GM12874 (cell line): ENCODE results near the gene SAMD11.

ENCODE experiments used
- TF ChIP-seq, protein P1 (sequence below): IDR thresholded peaks from 2 replicates; pipeline ENCODE4 v1.5.1; 2011; ENCODE audit warnings: low read depth, mild to moderate bottlenecking, control low read depth, low read length, moderate library complexity; ENCODE audit not compliant: insufficient read depth

Gene SAMD11

DNA sequence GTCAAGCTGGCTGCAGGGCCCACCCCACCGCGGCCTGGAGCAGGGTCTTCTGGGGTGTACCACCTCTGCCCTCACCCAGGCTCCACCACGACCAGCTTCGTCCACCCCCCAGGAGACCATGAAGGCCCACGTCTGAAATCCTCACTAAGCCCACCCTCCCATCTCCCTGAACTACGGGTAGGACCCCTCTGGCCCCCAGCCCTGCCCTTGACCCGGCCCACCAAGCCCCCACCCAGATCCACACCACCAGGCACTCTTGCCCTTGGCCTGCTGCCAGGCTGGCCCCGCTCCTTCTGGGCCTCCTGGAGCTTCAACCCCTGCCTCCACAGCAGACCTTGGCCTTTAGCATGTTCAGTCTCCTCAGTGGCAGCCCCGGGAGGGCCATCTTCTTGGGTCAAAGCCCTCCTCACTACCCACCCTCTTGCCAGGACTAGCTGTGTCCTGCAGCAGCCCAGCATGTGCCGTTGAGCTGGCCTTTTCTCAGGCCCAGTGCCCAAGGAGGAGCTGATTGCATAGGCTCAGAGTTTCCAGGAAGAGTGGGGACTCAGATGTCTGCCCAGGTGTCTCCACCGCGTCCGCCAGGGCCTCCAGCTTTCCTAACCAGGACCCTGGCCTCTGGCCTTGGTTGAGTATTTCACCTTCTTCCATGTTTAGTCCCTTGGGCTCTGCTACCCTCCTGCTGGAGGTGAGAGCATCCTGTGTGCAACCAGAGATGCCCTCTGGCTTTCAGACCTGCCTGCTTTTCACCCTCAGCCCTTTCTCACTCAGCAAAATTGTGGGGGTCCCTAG, 17.7 kb upstream of the SAMD11 start:
- TF ChIP-seq, protein P1, sequence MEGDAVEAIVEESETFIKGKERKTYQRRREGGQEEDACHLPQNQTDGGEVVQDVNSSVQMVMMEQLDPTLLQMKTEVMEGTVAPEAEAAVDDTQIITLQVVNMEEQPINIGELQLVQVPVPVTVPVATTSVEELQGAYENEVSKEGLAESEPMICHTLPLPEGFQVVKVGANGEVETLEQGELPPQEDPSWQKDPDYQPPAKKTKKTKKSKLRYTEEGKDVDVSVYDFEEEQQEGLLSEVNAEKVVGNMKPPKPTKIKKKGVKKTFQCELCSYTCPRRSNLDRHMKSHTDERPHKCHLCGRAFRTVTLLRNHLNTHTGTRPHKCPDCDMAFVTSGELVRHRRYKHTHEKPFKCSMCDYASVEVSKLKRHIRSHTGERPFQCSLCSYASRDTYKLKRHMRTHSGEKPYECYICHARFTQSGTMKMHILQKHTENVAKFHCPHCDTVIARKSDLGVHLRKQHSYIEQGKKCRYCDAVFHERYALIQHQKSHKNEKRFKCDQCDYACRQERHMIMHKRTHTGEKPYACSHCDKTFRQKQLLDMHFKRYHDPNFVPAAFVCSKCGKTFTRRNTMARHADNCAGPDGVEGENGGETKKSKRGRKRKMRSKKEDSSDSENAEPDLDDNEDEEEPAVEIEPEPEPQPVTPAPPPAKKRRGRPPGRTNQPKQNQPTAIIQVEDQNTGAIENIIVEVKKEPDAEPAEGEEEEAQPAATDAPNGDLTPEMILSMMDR, result no peak

DNA sequence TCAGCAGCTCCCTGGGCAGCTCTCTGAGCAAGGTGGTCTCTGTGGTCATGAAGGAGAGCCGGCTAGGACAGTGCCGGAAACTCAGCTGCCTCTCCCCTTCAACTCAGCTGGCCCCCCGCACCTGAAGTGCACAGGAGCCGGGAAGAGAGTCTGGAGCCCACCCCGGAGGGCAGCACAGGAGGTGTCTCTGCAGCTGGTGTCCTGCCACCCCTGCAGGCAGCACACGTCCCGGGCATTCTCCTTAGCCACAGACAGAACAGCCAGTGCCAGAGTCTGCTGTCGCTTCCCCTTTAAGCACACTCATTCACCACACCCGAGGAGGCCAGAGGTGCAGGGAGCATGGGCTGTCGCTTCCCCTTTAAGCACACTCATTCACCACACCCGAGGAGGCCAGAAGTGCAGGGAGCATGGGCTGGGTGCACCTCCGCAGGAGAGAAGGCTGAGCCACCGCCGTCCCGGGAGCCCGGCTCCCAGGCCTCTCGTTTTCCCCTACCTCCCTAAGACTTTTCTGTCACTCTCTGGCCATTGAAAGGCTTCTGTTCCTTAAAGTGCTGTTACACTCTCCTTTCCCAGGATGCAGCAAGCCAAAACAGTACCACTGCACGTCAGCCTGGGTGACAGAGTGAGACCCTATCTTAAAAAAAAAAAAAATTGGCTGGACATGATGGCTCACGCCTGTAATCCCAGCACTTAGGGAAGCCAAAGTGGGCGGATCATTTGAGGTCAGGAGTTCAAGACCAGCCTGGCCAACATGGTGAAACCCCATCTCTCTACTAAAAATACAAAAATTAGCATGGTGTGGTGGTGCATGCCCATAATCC, 16.9 kb upstream of the SAMD11 start:
- TF ChIP-seq, protein P1, result no peak

DNA sequence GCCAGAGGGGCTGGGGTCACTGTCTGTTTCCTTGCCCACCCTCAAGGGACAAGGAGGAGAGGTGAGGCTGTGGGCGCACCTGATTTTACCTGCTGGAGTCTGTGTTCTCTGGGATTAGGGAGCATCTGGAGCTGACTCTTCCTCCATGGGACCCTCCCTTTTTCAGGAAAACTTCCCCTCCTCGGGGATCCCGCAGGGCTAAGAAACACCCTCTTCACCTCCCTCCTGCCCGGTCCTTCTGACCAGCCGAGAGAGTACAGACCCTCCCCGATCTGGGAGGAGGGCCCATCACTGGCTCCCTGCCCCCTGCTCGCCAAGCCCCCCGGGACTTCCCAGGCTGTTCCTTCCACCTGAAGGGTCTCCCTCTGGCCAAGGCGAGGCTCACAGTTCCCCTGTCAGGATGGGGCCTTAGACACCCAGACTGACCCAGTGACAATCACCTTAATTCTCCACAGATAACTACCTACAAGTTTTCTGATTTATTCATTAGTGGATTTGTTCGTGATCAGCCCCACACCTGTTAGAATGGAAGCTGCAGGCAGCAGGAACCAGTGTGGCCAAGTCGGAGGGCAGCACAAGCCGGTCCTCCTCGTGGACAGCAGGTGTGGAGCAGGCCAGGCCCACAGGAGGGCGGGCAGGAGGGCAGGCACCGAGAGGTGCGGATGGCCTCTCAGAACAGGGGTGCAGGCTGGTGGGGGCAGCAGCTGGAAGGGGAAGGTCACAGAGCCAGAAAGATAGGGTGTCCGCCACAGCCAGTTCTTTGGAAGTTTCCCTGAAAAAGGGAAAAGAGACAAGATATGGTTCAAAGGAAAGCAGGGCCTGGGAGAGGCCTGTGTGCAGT, 15.9 kb upstream of the SAMD11 start:
- TF ChIP-seq, protein P1, result no peak

DNA sequence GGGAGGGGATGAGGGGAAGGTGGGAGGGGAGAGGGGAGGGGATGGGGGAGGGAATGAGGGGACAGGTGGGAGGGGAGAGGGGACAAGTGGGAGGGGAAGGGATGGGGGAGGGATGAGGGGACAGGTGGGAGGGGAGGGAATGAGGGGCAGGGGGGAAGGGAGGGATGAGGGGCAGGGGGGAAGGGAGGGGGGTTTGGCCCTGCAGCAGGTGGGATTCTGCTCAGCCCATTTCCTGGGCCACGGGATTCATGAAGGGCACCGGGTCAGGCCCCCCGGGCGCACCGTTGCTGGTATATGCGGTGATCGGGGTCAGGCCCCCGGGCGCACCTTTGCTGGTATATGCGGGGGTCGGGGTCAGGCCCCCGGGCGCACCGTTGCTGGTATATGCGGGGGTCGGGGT, 15.1 kb upstream of the SAMD11 start:
- TF ChIP-seq, protein P1, result no peak

DNA sequence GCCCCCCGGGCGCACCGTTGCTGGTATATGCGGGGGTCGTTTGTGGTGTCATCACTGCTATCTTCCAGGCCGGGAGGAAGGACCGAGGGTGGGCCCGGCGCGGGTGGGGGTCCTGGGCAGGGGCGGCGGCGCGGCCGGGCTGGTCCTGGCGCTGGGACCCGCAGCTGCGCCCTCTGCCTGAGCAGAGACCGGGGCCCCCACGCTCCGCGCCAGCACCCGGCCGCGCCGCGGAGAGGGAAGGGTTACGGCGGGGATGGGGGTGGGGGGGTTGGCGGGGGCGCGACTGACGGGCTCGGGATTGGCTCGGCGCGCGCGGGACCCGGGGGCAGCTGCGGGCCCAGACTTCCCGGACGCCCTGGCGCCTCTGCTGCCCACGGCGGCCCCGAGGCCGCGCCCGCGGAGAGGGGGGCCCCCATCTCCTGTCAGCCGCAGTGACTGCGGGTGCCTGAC, 13.8 kb upstream of the SAMD11 start:
- TF ChIP-seq, protein P1, result no peak

DNA sequence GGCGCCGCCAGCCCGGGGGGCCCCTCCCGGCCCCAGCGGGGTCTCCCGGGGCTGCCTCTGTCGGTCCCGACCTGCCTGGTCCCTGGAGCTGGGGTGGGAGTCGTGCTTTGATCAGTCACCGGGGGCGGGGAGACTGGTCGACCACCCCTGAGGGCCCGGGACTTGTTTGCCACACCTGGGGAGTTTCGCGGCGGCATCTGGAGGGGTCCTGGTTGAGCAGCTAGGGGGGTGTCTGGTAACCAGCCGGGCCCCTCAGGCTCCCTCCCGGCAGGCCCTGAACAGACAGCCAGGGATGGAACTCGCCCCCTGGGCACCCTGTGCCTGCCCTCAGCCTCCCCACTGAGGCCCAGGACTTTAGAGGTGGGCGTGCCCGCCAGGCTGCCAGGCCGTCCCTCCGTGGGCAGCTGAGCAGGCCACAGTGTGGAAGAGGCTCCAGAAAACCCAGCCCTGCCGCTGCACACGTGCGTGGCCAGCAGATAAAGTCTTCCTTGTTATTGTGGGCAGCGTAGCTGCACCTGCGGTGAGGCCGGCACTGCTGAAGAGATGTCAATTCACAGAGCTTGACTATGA, 13.3 kb upstream of the SAMD11 start:
- TF ChIP-seq, protein P1, result no peak
